Fibroblast of mammary gland (primary cell): ENCODE results near the gene PPP6R3.
"Not testable (repeated sequence)": the region's sequence is repeated elsewhere in the genome, so short reads cannot be mapped to it uniquely, and the experiment has no call there.

Experiments
- DNase-seq: peaks from one replicate; pipeline ENCODE4 v3.0.0-alpha.2; 2010; ENCODE audit warnings: low read depth
- H3K4me3 ChIP-seq: 2 replicates; pipeline ENCODE4 v1.5.1; 2011; ENCODE audit warnings: low read depth, mild to moderate bottlenecking, low read length, moderate library complexity; ENCODE audit not compliant: control insufficient read depth
- CTCF ChIP-seq: conservative IDR thresholded peaks from 2 replicates; pipeline ENCODE4 v1.5.1; 2011; ENCODE audit warnings: low read depth, low read length, inconsistent platforms; ENCODE audit not compliant: control insufficient read depth, insufficient read depth

Gene PPP6R3

GRCh38 chr11:68617925-68618809 lies 157.6 kb downstream of the PPP6R3 start:
- no peak for DNase-seq
- H3K4me3 ChIP-seq = no peak overlapping the region
- no peak for TF ChIP-seq CTCF

GRCh38 chr11:68621826-68622225 lies 161.3 kb downstream of the PPP6R3 start:
- H3K4me3 ChIP-seq = no peak overlapping the region
- TF ChIP-seq CTCF = no peak
- DNase-seq = no peak

- DNase-seq, H3K4me3 ChIP-seq: not testable (repeated sequence)
These were observed 163.2 kb downstream of the PPP6R3 start for GRCh38 chr11:68623706-68624105.

GRCh38 chr11:68625069-68625468 lies 164.5 kb downstream of the PPP6R3 start:
- not testable (repeated sequence) for H3K4me3 ChIP-seq, DNase-seq

GRCh38 chr11:68626236-68626635 lies 165.7 kb downstream of the PPP6R3 start:
- DNase-seq, H3K4me3 ChIP-seq: not testable (repeated sequence)

- H3K4me3 ChIP-seq, DNase-seq: not testable (repeated sequence)
These were observed 168.3 kb downstream of the PPP6R3 start for GRCh38 chr11:68628837-68629236.

- H3K4me3 ChIP-seq, DNase-seq: not testable (repeated sequence)
These were observed 171.8 kb downstream of the PPP6R3 start for GRCh38 chr11:68632375-68632774.

- peak; percentile 78 for TF ChIP-seq CTCF
- H3K4me3 ChIP-seq = no peak overlapping the region
- DNase-seq = peak; percentile 74
These were observed 172.2 kb downstream of the PPP6R3 start for GRCh38 chr11:68632802-68633201.

GRCh38 chr11:68634606-68635005 lies 174.1 kb downstream of the PPP6R3 start:
- not testable (repeated sequence) for DNase-seq, H3K4me3 ChIP-seq

GRCh38 chr11:68635172-68635571 lies 174.6 kb downstream of the PPP6R3 start:
- not testable (repeated sequence) for DNase-seq, H3K4me3 ChIP-seq

- not testable (repeated sequence) for H3K4me3 ChIP-seq
- DNase-seq = peak; percentile 36
These were observed 175.3 kb downstream of the PPP6R3 start for GRCh38 chr11:68635883-68636282.

GRCh38 chr11:68639322-68639721 lies 178.8 kb downstream of the PPP6R3 start:
- H3K4me3 ChIP-seq, DNase-seq: not testable (repeated sequence)
